ENCODE measurements around the gene SEC16A.

Gene SEC16A

GRCh38 chr9:136470792-136471469, 11.9 kb downstream of the SEC16A start:
- no peak overlapping the region for H2AFZ ChIP-seq (ENCODE audit: low read depth)
- no peak overlapping the region for H3K9ac ChIP-seq
- no peak overlapping the region for H3K4me3 ChIP-seq (IDR thresholded peaks at IDR 0.05; ENCODE audit: insufficient read depth, low read depth, low read length)
- peaks cover 4% of the 10 kb centered on the region; the same call in 1 of the 2 replicates for H3K36me3 ChIP-seq (ENCODE audit: insufficient read depth)
- no peaks in the 10 kb centered on the region for H3K27me3 ChIP-seq (ENCODE audit: insufficient read depth, low read depth)
- H3K79me2 ChIP-seq (ENCODE audit: insufficient read depth, low read depth): no peaks in the 10 kb centered on the region; the same call in 1 of the 2 replicates
- H3K4me2 ChIP-seq: no peak overlapping the region
- no peak for TF ChIP-seq CTCF (conservative IDR thresholded peaks at IDR 0.05; ENCODE audit: low read depth, low read length)
- H3K4me1 ChIP-seq (ENCODE audit: low read depth, poor library complexity, severe bottlenecking): no peaks in the 10 kb centered on the region
- no peak overlapping the region for H3K27ac ChIP-seq
- H4K20me1 ChIP-seq (ENCODE audit: insufficient read depth): no peaks in the 10 kb centered on the region

DNA sequence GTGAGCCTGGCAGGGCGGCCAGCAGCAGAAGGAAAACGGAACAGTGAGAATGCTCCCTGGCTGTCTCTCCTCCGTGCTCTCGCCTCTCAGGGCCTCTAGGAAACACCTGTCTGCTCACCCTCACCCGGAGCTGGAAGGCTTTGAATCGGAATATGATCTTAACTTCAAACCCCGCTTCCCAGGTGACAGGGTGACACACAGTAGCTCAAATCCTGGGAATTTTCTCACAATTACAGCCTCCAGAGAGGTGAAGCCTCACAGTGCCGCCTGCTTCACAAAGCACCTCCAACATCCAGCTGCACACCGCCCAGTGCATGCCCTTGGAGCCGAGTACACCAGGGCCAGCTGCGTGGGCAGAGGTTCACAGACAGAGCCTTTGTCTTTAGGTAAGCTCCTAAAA, 12.5 kb downstream of the SEC16A start:
- Histone ChIP-seq H3K79me2 (ENCODE audit: insufficient read depth, low read depth) (no peaks in the 10 kb centered on the region; the same call in 1 of the 2 replicates), H2AFZ (ENCODE audit: low read depth) (no peak overlapping the region), H3K27ac (no peak overlapping the region), H3K4me3 (IDR thresholded peaks at IDR 0.05; ENCODE audit: insufficient read depth, low read depth, low read length) (no peak overlapping the region), H3K36me3 (ENCODE audit: insufficient read depth) (peaks cover 5% of the 10 kb centered on the region; the same call in 1 of the 2 replicates), H3K9ac (no peak overlapping the region), H4K20me1 (ENCODE audit: insufficient read depth) (no peaks in the 10 kb centered on the region), H3K27me3 (ENCODE audit: insufficient read depth, low read depth) (no peaks in the 10 kb centered on the region), H3K4me1 (ENCODE audit: low read depth, poor library complexity, severe bottlenecking) (no peaks in the 10 kb centered on the region), H3K4me2 (no peak overlapping the region)
- TF ChIP-seq CTCF (conservative IDR thresholded peaks at IDR 0.05; ENCODE audit: low read depth, low read length): no peak

DNA sequence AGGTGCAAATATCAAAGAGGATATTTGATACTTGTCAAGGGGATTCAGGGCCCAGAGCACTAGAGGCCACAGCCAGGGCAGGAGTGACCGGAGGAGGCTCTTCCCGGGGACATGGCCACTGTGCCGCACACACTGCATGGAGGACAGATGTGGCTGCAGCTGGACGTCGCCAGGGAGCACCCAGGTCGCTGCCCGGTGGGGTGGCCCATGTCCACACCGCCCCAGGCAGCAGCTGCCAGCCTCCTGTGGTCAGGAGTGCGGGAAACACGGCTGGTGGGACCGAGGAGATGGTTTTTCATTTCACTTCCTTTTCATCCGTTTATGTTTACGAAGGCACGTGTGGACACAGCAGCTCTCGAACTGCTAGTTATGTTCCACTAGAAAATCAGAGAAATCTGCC, 15.1 kb downstream of the SEC16A start:
- no peaks in the 10 kb centered on the region for H4K20me1 ChIP-seq (ENCODE audit: insufficient read depth)
- no peak overlapping the region for H3K27ac ChIP-seq

GRCh38 chr9:136466155-136466541, 16.7 kb downstream of the SEC16A start:
- Histone ChIP-seq H3K9ac (no peak overlapping the region), H4K20me1 (ENCODE audit: insufficient read depth) (no peaks in the 10 kb centered on the region), H3K27me3 (ENCODE audit: insufficient read depth, low read depth) (no peaks in the 10 kb centered on the region), H3K4me3 (IDR thresholded peaks at IDR 0.05; ENCODE audit: insufficient read depth, low read depth, low read length) (no peak overlapping the region), H3K4me2 (no peak overlapping the region), H3K36me3 (ENCODE audit: insufficient read depth) (peaks cover 5% of the 10 kb centered on the region; the same call in 1 of the 2 replicates), H2AFZ (ENCODE audit: low read depth) (no peak overlapping the region), H3K4me1 (ENCODE audit: low read depth, poor library complexity, severe bottlenecking) (no peaks in the 10 kb centered on the region), H3K27ac (no peak overlapping the region), H3K79me2 (ENCODE audit: insufficient read depth, low read depth) (no peaks in the 10 kb centered on the region)
- no peak for TF ChIP-seq CTCF (conservative IDR thresholded peaks at IDR 0.05; ENCODE audit: low read depth, low read length)

More for the DNA sequence above, 15.1 kb downstream of the SEC16A start:
- no peak overlapping the region for H3K4me2 ChIP-seq
- H3K9ac ChIP-seq: no peak overlapping the region
- no peaks in the 10 kb centered on the region for H3K27me3 ChIP-seq (ENCODE audit: insufficient read depth, low read depth)
- no peaks in the 10 kb centered on the region for H3K4me1 ChIP-seq (ENCODE audit: low read depth, poor library complexity, severe bottlenecking)
- TF ChIP-seq CTCF (conservative IDR thresholded peaks at IDR 0.05; ENCODE audit: low read depth, low read length): no peak
- no peak overlapping the region for H3K4me3 ChIP-seq (IDR thresholded peaks at IDR 0.05; ENCODE audit: insufficient read depth, low read depth, low read length)
- H2AFZ ChIP-seq (ENCODE audit: low read depth): no peak overlapping the region
- peaks cover 5% of the 10 kb centered on the region; the same call in 1 of the 2 replicates for H3K36me3 ChIP-seq (ENCODE audit: insufficient read depth)
- H3K79me2 ChIP-seq (ENCODE audit: insufficient read depth, low read depth): no peaks in the 10 kb centered on the region; the same call in 1 of the 2 replicates
